Stimulated activated CD8-positive, alpha-beta memory T cell treated with anti-CD3 and anti-CD28 coated beads, Interleukin-4, amount 100 ng/mL, for 1 hour (primary cell): Measurements from ENCODE around the gene PTGR2.
"Not testable (repeated sequence)": the region's sequence is repeated elsewhere in the genome, so short reads cannot be mapped to it uniquely, and the experiment has no call there.

Experiments used
- DNase-seq, 2 donors: peaks; one replicate each; pipeline ENCODE4 v3.0.0-alpha.2; 2020; ENCODE audit warnings: low read depth in 2 of 2, low spot score in 1 of 2

The PTGR2 gene

GRCh38 chr14:73851567-73852382, at the start of gene PTGR2:
PTGR2 (plus strand) TSS chr14:73851831; CDS start chr14:73858863, 7,032 bp downstream.
- peak; percentile 54 to 79 for DNase-seq

GRCh38 chr14:73802431-73803188, 49.0 kb upstream of the PTGR2 start:
- DNase-seq = no peak

GRCh38 chr14:73804636-73805035, 47.0 kb upstream of the PTGR2 start:
- no peak for DNase-seq

GRCh38 chr14:73807457-73807856, 44.2 kb upstream of the PTGR2 start:
- DNase-seq = no peak

- DNase-seq = no peak
Measured at GRCh38 chr14:73809391-73809790, 42.2 kb upstream of the PTGR2 start.

- DNase-seq = no peak
Measured at GRCh38 chr14:73810478-73811163, 41.0 kb upstream of the PTGR2 start.

- DNase-seq = no peak
Measured at GRCh38 chr14:73811164-73811503, 40.5 kb upstream of the PTGR2 start.

GRCh38 chr14:73814153-73814552, 37.5 kb upstream of the PTGR2 start:
- no peak for DNase-seq

- DNase-seq = no peak
Measured at GRCh38 chr14:73815849-73816248, 35.8 kb upstream of the PTGR2 start.

- DNase-seq = no peak
Measured at GRCh38 chr14:73816393-73816816, 35.2 kb upstream of the PTGR2 start.

- no peak for DNase-seq
Measured at GRCh38 chr14:73817020-73817655, 34.5 kb upstream of the PTGR2 start.

- DNase-seq = no peak
Measured at GRCh38 chr14:73818821-73819220, 32.8 kb upstream of the PTGR2 start.

GRCh38 chr14:73820631-73821030, 31.0 kb upstream of the PTGR2 start:
- DNase-seq = no peak

GRCh38 chr14:73823339-73823885, 28.2 kb upstream of the PTGR2 start:
- DNase-seq = no peak

- DNase-seq = no peak
Measured at GRCh38 chr14:73824127-73824526, 27.5 kb upstream of the PTGR2 start.

GRCh38 chr14:73824536-73824935, 27.1 kb upstream of the PTGR2 start:
- no peak for DNase-seq

GRCh38 chr14:73825551-73826188, 26.0 kb upstream of the PTGR2 start:
- peak; percentile 39 to 73 for DNase-seq

- DNase-seq = not testable (repeated sequence)
Measured at GRCh38 chr14:73827190-73827589, 24.4 kb upstream of the PTGR2 start.

- no peak for DNase-seq
Measured at GRCh38 chr14:73829071-73829470, 22.6 kb upstream of the PTGR2 start.
